ENCODE measurements around the gene C2orf72. TPM values are rescaled to one million over a fixed set of nuclear protein-coding genes. Genes with fewer than 3 reads are reported as not detected.
A peak's percentile ranks its signal among the peaks of the same experiment; 100 is the strongest.
"Not testable (repeated sequence)": the region's sequence is repeated elsewhere in the genome, so short reads cannot be mapped to it uniquely, and the experiment has no call there.

Gene C2orf72
- total and polyA plus RNA-seq, 11 donors = 0.07 to 0.20 (median 0.08) TPM; not detected in 5

- ATAC-seq = peak in 1 of 4 donors; percentile 24
- no peaks in the 10 kb centered on the region for H3K27me3 ChIP-seq
- no peak for TF ChIP-seq CTCF (IDR thresholded peaks at IDR 0.05)
- no peak for TF ChIP-seq POLR2A (IDR thresholded peaks at IDR 0.05)
- peaks cover 0 to 77% (median 69%) of the 10 kb centered on the region in 9 donors for H3K36me3 ChIP-seq
- H3K4me1 ChIP-seq = peaks cover 0 to 22% (median 18%) of the 10 kb centered on the region in 12 donors
- no peaks in the 10 kb centered on the region for H3K9me3 ChIP-seq
- no peak overlapping the region for H3K27ac ChIP-seq
- no peak overlapping the region for H3K4me3 ChIP-seq
- DNase-seq = no peak
- 94 to 100% (median 98%) methylated on average over 1 of the region's 1 CpG for WGBS, 4 donors
- intact Hi-C loops (cut with DNase I) = no loop called here
These were observed 26.0 kb downstream of the C2orf72 start for GRCh38 chr2:231063347-231063746.

GRCh38 chr2:231065966-231066365 lies 28.6 kb downstream of the C2orf72 start:
- intact Hi-C loops (cut with DNase I) = no loop called here
- ATAC-seq (no peak), DNase-seq (no peak)
- Histone ChIP-seq H3K9me3 (no peaks in the 10 kb centered on the region), H3K4me3 (no peak overlapping the region), H3K27me3 (no peaks in the 10 kb centered on the region), H3K36me3 (peaks cover 0 to 100% (median 95%) of the 10 kb centered on the region in 9 donors), H3K27ac (no peak overlapping the region), H3K4me1 (peaks cover 0 to 3% (median 0%) of the 10 kb centered on the region in 12 donors)
- TF ChIP-seq POLR2A (IDR thresholded peaks at IDR 0.05) (no peak), CTCF (IDR thresholded peaks at IDR 0.05) (no peak)
- WGBS, 4 donors = 95 to 100% (median 97%) methylated on average over 1 of the region's 1 CpG

GRCh38 chr2:231067531-231067930 lies 30.2 kb downstream of the C2orf72 start:
- ATAC-seq; DNase-seq; H3K4me1 ChIP-seq; H3K4me3 ChIP-seq; H3K27me3 ChIP-seq; H3K9me3 ChIP-seq; H3K27ac ChIP-seq; intact Hi-C loops (cut with DNase I): not testable (repeated sequence)
- H3K36me3 ChIP-seq = peaks cover 0 to 100% (median 96%) of the 10 kb centered on the region in 9 donors
- 90 to 93% (median 92%) methylated on average over 8 of the region's 8 CpGs for WGBS, 4 donors

- Histone ChIP-seq H3K9me3 (no peaks in the 10 kb centered on the region), H3K4me3 (no peak overlapping the region), H3K36me3 (peaks cover 0 to 100% (median 96%) of the 10 kb centered on the region in 9 donors), H3K4me1 (peaks cover 0 to 2% (median 0%) of the 10 kb centered on the region in 12 donors), H3K27me3 (no peaks in the 10 kb centered on the region), H3K27ac (no peak overlapping the region)
- intact Hi-C loops (cut with DNase I) = no loop called here
- no peak for DNase-seq
- TF ChIP-seq CTCF (IDR thresholded peaks at IDR 0.05) (no peak), POLR2A (IDR thresholded peaks at IDR 0.05) (no peak)
- ATAC-seq = no peak
- 95 to 97% (median 95%) methylated on average over 5 of the region's 5 CpGs for WGBS, 4 donors
These were observed 31.4 kb downstream of the C2orf72 start for GRCh38 chr2:231068525-231069222.

Measured in heart left ventricle (tissue), 16 donors.